Aorta (tissue), 5 donors: Measurements from ENCODE around the gene HTR2B. TPM values are rescaled to one million over a fixed set of nuclear protein-coding genes. Genes with fewer than 3 reads are reported as not detected.
A peak's percentile ranks its signal among the peaks of the same experiment; 100 is the strongest.

Source experiments
- ATAC-seq: fragments of 200-7000 bp; cut with Tn5 transposase; one replicate; pipeline ENCODE4 v1.9.1; 2022; ENCODE audit warnings: moderate library complexity; ENCODE audit not compliant: low FRiP score
- DNase-seq, 2 donors: peaks; one replicate each; pipeline ENCODE4 v3.0.0-alpha.2; 2020
- H3K27ac ChIP-seq, 2 donors: one replicate each; pipeline ENCODE4 v1.5.1; 2013; ENCODE audit warnings: low read length in 2 of 2, mild to moderate bottlenecking in 2 of 2, moderate library complexity in 2 of 2, control low read depth in 1 of 2, inconsistent platforms in 1 of 2, low read depth in 1 of 2
- H3K27me3 ChIP-seq, 2 donors: one replicate each; pipeline ENCODE4 v1.6.1; 2013; ENCODE audit warnings: control low read depth in 1 of 2, low read length in 1 of 2, mild to moderate bottlenecking in 1 of 2, moderate library complexity in 1 of 2; ENCODE audit not compliant: insufficient read depth in 2 of 2, control insufficient read depth in 1 of 2
- H3K36me3 ChIP-seq, 2 donors: one replicate each; pipeline ENCODE4 v1.6.1; 2013; ENCODE audit warnings: control low read depth in 1 of 2, low read length in 1 of 2, mild to moderate bottlenecking in 1 of 2; ENCODE audit not compliant: insufficient read depth in 2 of 2, control insufficient read depth in 1 of 2
- H3K4me1 ChIP-seq, 2 donors: one replicate each; pipeline ENCODE4 v1.6.1; 2013; ENCODE audit warnings: low read length in 2 of 2, control low read depth in 1 of 2, mild to moderate bottlenecking in 1 of 2, moderate library complexity in 1 of 2; ENCODE audit not compliant: insufficient read depth in 2 of 2, control insufficient read depth in 1 of 2
- H3K4me3 ChIP-seq, 2 donors: one replicate each; pipeline ENCODE4 v1.5.1; 2013; ENCODE audit warnings: low read length in 2 of 2, control low read depth in 1 of 2, mild to moderate bottlenecking in 1 of 2
- H3K9me3 ChIP-seq: one replicate; pipeline ENCODE4 v1.6.1; 2013; ENCODE audit warnings: mild to moderate bottlenecking, low read length; ENCODE audit not compliant: control insufficient read depth
- WGBS, 2 donors: extraction: QIAGEN DNeasy Blood & Tissue Kit; methylation state at CpG; one replicate each; pipeline ENCODE4 v1.1.7; 2013; 5-methylcytosine and 5-hydroxymethylcytosine counted together
- intact Hi-C, 2 donors: fragments of 100-400 bp; cut with DNase I; formaldehyde crosslinking; loops; one replicate each; pipeline versions ENCODE4 v1.14.2 to v1.15.0; 2022
- polyA plus RNA-seq, 2 donors: library from polyadenylated mRNA; stranded (reverse); fragments of 200-250 nt; gene quantifications; one replicate each; pipeline ENCODE4 v1.2.3, GENCODE V29; 2013
- total RNA-seq, 2 donors: library from RNA; stranded (reverse); fragmentation: NEBNext Ultra II Directional; extraction: Animal tissue kit (Norgen Biotek cat#: 25700); gene quantifications; one replicate each; pipeline ENCODE4 v1.2.1, GENCODE V29; 2021
- donor health status: healthy with polysubstance abuse.
- donor health status: Bipolar disorder and iron deficiency.
- donor health status: DM: no; HTN: no; CAD: no.
- donor health status: DM: no; HTN: no; CAD: no.
- donor health status: DM: yes; HTN: yes; CAD: no.

The HTR2B gene
- total and polyA plus RNA-seq, 4 donors, result 2.0 to 6.6 (median 4.0) TPM

- H3K27me3 ChIP-seq, result no peaks in the 10 kb centered on the region
- intact Hi-C loops, result loop anchor here (10.0 kb wide), 1 partner anchor 234 kb away; no protein-coding TSS in a partner anchor
- no peaks in the 10 kb centered on the region for H3K9me3 ChIP-seq
- DNase-seq (no peak), ATAC-seq (no peak)
- H3K4me3 ChIP-seq, result peak overlapping the region in 1 of 2 donors; percentile 5
- H3K4me1 ChIP-seq, result peaks cover 0 to 18% of the 10 kb centered on the region in 2 donors
- H3K36me3 ChIP-seq, result peaks cover 0 to 4% of the 10 kb centered on the region in 2 donors
- no peak overlapping the region for H3K27ac ChIP-seq
- WGBS, 2 donors, result 55 to 65% methylated on average over 4 of the region's 4 CpGs
Observed at GRCh38 chr2:231058761-231059550, 65.9 kb downstream of the HTR2B start.

Other genes with a start within 250 kb of the HTR2B start
- gene GPR55, start 199.8 kb downstream of the HTR2B start, total RNA-seq, result under 1 TPM in 1 of 2 donors, not detected in 1; 0.18 TPM
- gene GPR55, start 199.8 kb downstream of the HTR2B start, polyA plus RNA-seq, result not detected
- gene SPATA3, start 128.9 kb downstream of the HTR2B start, total RNA-seq, result not detected
- not detected for gene SPATA3, start 128.9 kb downstream of the HTR2B start, polyA plus RNA-seq
- under 1 TPM in 1 of 2 donors, not detected in 1; 0.15 TPM for gene C2orf72, start 87.5 kb downstream of the HTR2B start, total RNA-seq
- 1 to 10 TPM in 1 of 2 donors, under 1 TPM in 1; 0.13 to 2.4 TPM for gene C2orf72, start 87.5 kb downstream of the HTR2B start, polyA plus RNA-seq
- gene PSMD1, start 68.2 kb downstream of the HTR2B start, total RNA-seq, result 10 to 100 TPM; 67.7 to 69.7 TPM
- gene PSMD1, start 68.2 kb downstream of the HTR2B start, polyA plus RNA-seq, result 10 to 100 TPM; 27.8 to 35.3 TPM
- gene ARMC9, start 73.6 kb upstream of the HTR2B start, total RNA-seq, result 10 to 100 TPM; 50.7 to 86.8 TPM
- gene ARMC9, start 73.6 kb upstream of the HTR2B start, polyA plus RNA-seq, result 10 to 100 TPM in 1 of 2 donors, 1 to 10 TPM in 1; 6.9 to 10.5 TPM